Progenitor cell of endocrine pancreas (in vitro differentiated cells): ENCODE results near the gene INO80E. TPM values are rescaled to one million over a fixed set of nuclear protein-coding genes. Genes with fewer than 3 reads are reported as not detected.
"Not testable (repeated sequence)": the region's sequence is repeated elsewhere in the genome, so short reads cannot be mapped to it uniquely, and the experiment has no call there.

Experiments used
- DNase-seq: peaks from one replicate; pipeline ENCODE4 v3.0.0; 2021; ENCODE audit warnings: low spot score; ENCODE audit not compliant: unreplicated experiment
- H3K27ac Mint-ChIP-seq: 2 replicates; pipeline ENCODE4 v1.8.0; 2021; ENCODE audit warnings: mild to moderate bottlenecking, moderate library complexity, mixed read lengths
- H3K27me3 Mint-ChIP-seq: 2 replicates; pipeline ENCODE4 v1.8.0; 2021; ENCODE audit warnings: mixed read lengths
- H3K36me3 Mint-ChIP-seq: 2 replicates; pipeline ENCODE4 v1.8.0; 2022; ENCODE audit warnings: mixed read lengths; ENCODE audit not compliant: insufficient read depth
- H3K4me1 Mint-ChIP-seq: 2 replicates; pipeline ENCODE4 v1.8.0; 2021; ENCODE audit warnings: low read depth, mixed read lengths
- H3K4me3 Mint-ChIP-seq: 2 replicates; pipeline ENCODE4 v1.8.0; 2021; ENCODE audit warnings: low read depth, mild to moderate bottlenecking, moderate library complexity, mixed read lengths
- H3K9me3 Mint-ChIP-seq: 2 replicates; pipeline ENCODE4 v1.8.0; 2021; ENCODE audit warnings: low read depth, mixed read lengths
- CTCF ChIP-seq: fragments of 200-600 bp; sonication (generic); IDR thresholded peaks from one replicate; pipeline ENCODE4 v1.5.0; 2021; ENCODE audit warnings: antibody characterized with exemption, mild to moderate bottlenecking; ENCODE audit not compliant: unreplicated experiment
- total RNA-seq: library from RNA; stranded (reverse); gene quantifications from 2 replicates; pipeline ENCODE4 v1.2.1, GENCODE V29; 2021

The INO80E gene
- total RNA-seq, 1 donor from 2014 or later, result 74.2 TPM

- no peak for DNase-seq
- TF ChIP-seq CTCF, result no peak
- Mint-ChIP-seq H3K9me3 (no peaks in the 10 kb centered on the region), H3K27ac (no peak overlapping the region), H3K4me1 (peaks cover 7% of the 10 kb centered on the region), H3K36me3 (peaks cover 1% of the 10 kb centered on the region), H3K27me3 (peaks cover 16% of the 10 kb centered on the region), H3K4me3 (no peak overlapping the region)
Measured at GRCh38 chr16:30016555-30017276, 20.7 kb downstream of the INO80E start.

GRCh38 chr16:30017277-30017656 lies 21.2 kb downstream of the INO80E start:
- no peaks in the 10 kb centered on the region for H3K36me3 Mint-ChIP-seq
- peaks cover 11% of the 10 kb centered on the region for H3K27me3 Mint-ChIP-seq
- H3K4me3 Mint-ChIP-seq, result no peak overlapping the region
- DNase-seq, result no peak
- peaks cover 4% of the 10 kb centered on the region for H3K4me1 Mint-ChIP-seq
- no peaks in the 10 kb centered on the region for H3K9me3 Mint-ChIP-seq
- no peak for TF ChIP-seq CTCF
- no peak overlapping the region for H3K27ac Mint-ChIP-seq

- H3K27me3 Mint-ChIP-seq, H3K9me3 Mint-ChIP-seq, H3K4me1 Mint-ChIP-seq, DNase-seq, H3K36me3 Mint-ChIP-seq, H3K27ac Mint-ChIP-seq, H3K4me3 Mint-ChIP-seq: not testable (repeated sequence)
Measured at GRCh38 chr16:30017937-30018336, 21.9 kb downstream of the INO80E start.

- no peak overlapping the region for H3K4me3 Mint-ChIP-seq
- no peak overlapping the region for H3K27ac Mint-ChIP-seq
- H3K4me1 Mint-ChIP-seq, result peaks cover 4% of the 10 kb centered on the region
- no peaks in the 10 kb centered on the region for H3K36me3 Mint-ChIP-seq
- no peaks in the 10 kb centered on the region for H3K9me3 Mint-ChIP-seq
- no peak for TF ChIP-seq CTCF
- H3K27me3 Mint-ChIP-seq, result peaks cover 9% of the 10 kb centered on the region
- no peak for DNase-seq
Measured at GRCh38 chr16:30018731-30019158, 22.7 kb downstream of the INO80E start.

GRCh38 chr16:30022887-30023286 lies 26.8 kb downstream of the INO80E start, which contains the start of gene C16orf92:
TSS of gene C16orf92 (plus strand) at chr16:30023198. CDS start at chr16:30023341, 143 bp downstream.
- no peaks in the 10 kb centered on the region for H3K36me3 Mint-ChIP-seq
- H3K27ac Mint-ChIP-seq, result no peak within 1 kb of the TSS
- no peaks in the 10 kb centered on the region for H3K4me1 Mint-ChIP-seq
- H3K9me3 Mint-ChIP-seq, result no peaks in the 10 kb centered on the region
- DNase-seq, result no peak
- no peak within 1 kb of the TSS for H3K4me3 Mint-ChIP-seq
- peaks cover 29% of the 10 kb centered on the region for H3K27me3 Mint-ChIP-seq
- TF ChIP-seq CTCF, result no peak

GRCh38 chr16:30023586-30023985 lies 27.5 kb downstream of the INO80E start:
- no peak for DNase-seq
- Mint-ChIP-seq H3K4me3 (no peak overlapping the region), H3K27me3 (peaks cover 32% of the 10 kb centered on the region), H3K9me3 (no peaks in the 10 kb centered on the region), H3K36me3 (no peaks in the 10 kb centered on the region), H3K27ac (no peak overlapping the region), H3K4me1 (no peaks in the 10 kb centered on the region)
- no peak for TF ChIP-seq CTCF
